LNCaP clone FGC (cell line): ENCODE measurements around the gene C22orf15.

Experiments
- DNase-seq: peaks from one replicate; pipeline ENCODE4 v3.0.0-alpha.2; 2011; ENCODE audit warnings: low read depth
- H3K4me3 ChIP-seq: 2 replicates; pipeline ENCODE4 v1.5.1; 2011; ENCODE audit warnings: mild to moderate bottlenecking, low read depth, low read length, control low read depth
- TF ChIP-seq, protein P1 (sequence below): IDR thresholded peaks from 2 replicates; pipeline ENCODE4 v1.5.1; 2012; ENCODE audit warnings: mild to moderate bottlenecking; ENCODE audit not compliant: control insufficient read depth, insufficient read depth; ENCODE audit errors: extremely low read depth

C22orf15 gene

DNA sequence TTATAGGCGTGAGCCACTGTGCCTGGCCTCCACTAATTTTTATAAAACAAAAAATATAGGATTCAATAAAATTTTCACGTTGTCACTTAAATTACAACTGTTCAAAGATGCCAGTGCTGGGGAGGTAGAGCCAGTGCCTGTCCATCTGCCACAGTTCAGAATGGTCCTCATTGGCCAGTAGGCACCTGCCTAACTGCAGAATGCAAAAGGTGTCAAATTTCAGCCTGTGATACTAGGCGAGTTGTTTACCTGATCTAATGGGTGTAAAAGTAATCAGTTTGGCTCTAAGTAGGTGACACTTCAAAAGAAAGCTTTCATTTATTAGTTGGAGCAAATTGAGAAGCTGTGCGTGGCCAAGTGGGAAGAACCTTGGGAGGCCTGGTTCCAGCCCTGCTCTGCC is 26.3 kb downstream of the C22orf15 start:
- TF ChIP-seq, protein P1, sequence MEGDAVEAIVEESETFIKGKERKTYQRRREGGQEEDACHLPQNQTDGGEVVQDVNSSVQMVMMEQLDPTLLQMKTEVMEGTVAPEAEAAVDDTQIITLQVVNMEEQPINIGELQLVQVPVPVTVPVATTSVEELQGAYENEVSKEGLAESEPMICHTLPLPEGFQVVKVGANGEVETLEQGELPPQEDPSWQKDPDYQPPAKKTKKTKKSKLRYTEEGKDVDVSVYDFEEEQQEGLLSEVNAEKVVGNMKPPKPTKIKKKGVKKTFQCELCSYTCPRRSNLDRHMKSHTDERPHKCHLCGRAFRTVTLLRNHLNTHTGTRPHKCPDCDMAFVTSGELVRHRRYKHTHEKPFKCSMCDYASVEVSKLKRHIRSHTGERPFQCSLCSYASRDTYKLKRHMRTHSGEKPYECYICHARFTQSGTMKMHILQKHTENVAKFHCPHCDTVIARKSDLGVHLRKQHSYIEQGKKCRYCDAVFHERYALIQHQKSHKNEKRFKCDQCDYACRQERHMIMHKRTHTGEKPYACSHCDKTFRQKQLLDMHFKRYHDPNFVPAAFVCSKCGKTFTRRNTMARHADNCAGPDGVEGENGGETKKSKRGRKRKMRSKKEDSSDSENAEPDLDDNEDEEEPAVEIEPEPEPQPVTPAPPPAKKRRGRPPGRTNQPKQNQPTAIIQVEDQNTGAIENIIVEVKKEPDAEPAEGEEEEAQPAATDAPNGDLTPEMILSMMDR = no peak
- DNase-seq = no peak
- H3K4me3 ChIP-seq = no peak overlapping the region

DNA sequence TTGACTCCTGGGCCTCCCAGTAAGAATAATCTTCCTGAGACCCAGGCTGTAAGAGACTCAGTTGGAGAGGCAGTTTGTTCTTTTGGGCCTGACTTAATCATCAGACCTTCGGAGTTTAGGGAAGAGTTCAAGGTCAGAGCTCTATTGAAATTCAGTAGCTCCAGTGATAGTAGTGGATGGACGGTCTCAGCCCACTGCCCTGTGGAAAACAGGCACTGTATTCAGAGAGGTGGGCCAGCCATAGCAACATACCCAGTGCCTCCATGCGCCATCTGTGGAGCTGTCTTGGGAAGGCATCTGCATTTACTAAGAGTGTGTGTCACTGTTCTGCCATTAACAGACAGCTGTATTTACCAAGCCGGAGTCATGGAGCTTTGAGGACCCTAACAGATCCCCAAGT is 26.8 kb downstream of the C22orf15 start:
- TF ChIP-seq, protein P1 = no peak
- no peak for DNase-seq
- no peak overlapping the region for H3K4me3 ChIP-seq

DNA sequence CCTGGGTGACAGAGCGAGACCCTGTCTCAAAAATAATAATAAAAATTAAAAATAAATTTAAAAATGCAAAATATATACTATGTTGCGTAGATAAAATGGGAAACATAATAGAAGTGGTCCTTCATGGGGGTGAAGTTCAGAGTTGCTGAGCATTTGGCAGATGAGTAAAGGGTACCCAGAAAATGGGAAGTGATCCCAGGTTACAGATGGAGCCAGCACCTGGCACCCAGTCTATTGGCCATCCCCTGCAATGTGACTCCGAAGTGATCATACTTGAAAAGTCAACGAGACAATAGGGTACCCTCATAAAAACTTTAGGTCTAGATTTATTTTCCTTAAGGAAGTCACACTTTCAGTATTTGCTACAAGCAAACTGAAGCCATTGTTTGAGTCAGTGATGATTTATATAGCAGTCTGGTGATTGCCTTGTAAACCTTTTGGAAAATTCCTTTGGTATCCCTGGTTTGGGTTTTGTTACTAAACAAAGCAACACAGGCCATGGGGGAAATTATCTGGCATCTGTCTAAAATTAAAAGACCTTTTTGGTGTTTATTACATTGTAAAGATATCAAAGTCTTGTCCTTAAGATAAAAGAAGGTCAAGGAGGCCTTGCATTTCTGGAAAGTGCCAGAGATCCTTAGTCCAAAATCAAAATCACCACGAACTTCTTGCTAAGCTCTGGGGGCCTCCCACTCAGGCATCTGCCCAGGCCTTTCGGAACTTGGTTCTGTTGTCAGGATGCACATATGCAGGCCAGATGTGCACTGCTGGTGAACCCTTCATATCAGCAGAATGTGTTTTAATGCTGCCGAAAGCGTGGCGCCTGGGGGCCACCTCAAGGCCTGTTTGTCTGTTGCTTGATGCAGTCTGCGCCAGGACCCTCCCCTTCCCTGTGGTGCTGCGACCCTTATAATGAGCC is 28.3 kb downstream of the C22orf15 start:
- no peak for DNase-seq
- TF ChIP-seq, protein P1 = no peak
- no peak overlapping the region for H3K4me3 ChIP-seq

DNA sequence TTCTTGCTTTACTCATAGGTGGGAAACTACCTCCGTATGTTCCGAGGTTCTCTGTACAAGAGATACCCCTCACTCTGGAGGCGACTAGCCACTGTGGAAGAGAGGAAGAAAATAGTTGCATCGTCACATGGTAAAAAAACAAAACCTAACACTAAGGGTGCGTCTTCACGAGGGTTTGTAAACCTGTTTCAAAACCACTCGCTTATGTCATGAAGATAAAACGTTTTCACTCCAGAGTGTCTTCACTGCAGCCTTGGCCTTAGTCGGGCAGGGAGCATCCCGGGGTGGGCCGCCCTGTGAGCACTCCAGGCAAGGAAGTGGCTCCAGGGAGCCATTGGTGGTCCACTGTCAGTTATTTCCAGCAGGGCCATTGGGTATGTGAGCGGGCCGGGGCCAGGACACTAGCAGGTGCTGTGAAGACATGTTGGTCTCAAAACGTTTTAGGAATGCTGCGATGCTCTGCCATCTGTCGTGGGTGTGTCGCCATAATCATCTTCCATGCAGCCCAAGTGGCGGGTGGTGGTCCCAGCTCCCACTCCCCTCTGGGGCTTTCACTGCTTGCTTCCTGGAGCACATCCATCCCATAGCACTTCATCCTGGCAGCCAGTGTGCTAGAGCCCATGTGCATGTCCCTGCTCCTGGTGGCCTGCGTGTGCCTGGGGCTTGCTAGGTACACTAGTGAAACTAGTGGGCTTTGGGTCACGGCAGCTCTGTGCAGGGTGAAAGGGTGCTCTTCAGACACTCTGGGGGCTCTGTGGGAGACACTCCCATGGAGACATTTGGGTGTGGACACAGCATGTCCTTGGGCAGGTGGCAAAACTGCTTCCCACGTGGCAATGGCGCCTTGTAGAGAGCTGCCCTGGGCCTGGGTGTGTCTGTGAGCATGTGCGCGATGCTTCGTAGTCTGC is 29.2 kb downstream of the C22orf15 start:
- H3K4me3 ChIP-seq = no peak overlapping the region
- no peak for DNase-seq
- TF ChIP-seq, protein P1 = no peak

DNA sequence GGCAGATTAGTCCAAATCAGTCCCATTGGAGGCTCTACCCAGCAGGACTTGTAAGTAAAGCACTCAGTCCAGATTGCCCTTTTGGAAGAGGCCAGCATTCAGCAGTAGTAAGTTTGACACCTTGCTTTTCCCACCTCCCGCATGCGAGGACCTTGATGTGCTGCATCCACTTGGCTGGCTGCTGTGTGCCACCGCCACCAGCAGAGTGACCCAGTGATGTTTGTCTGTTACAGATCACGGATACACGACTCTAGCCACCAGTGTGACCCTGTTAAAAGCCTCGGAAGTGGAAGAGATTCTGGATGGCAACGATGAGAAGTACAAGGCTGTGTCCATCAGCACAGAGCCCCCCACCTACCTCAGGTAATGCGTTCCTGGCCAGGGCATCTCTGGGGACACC is 30.5 kb downstream of the C22orf15 start:
- TF ChIP-seq, protein P1 = no peak
- no peak for DNase-seq
- H3K4me3 ChIP-seq = no peak overlapping the region

DNA sequence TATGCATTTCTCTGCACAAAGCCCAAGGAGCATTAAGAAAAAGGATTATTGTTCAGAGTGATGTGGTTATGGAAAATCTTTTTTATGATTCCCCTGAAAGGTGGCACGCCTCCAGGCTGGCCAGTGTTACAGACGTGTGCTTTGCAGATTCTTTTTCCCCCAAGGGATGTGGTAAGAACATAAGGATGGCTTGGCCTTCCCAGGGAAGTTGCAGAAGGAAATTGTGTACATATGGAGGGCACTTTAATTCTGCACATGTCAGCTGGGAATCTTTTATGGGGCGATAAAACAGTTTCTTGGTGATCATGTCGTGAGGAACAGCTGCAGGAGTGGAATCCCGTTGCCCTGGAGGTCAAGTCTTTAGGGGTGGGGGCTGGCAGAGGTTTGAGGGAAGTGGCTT is 33.7 kb downstream of the C22orf15 start:
- no peak overlapping the region for H3K4me3 ChIP-seq
- TF ChIP-seq, protein P1 = no peak
- DNase-seq = no peak
